PC-3 (cell line): ENCODE measurements around the gene PMS2.
"Not testable (repeated sequence)": the region's sequence is repeated elsewhere in the genome, so short reads cannot be mapped to it uniquely, and the experiment has no call there.

Experiments used
- CTCF ChIP-seq: fragments of 300-600 bp; sonication (generic); conservative IDR thresholded peaks from 2 replicates; pipeline ENCODE4 v1.5.1; 2017; ENCODE audit warnings: antibody characterized with exemption, low read depth, mild to moderate bottlenecking, low read length
- EZH2 ChIP-seq: fragments of 300-600 bp; sonication (generic); IDR thresholded peaks from one replicate; pipeline ENCODE4 v1.6.1; 2017; ENCODE audit warnings: antibody characterized with exemption, mild to moderate bottlenecking, low read length; ENCODE audit not compliant: unreplicated experiment
- EZH2phosphoT487 ChIP-seq: fragments of 300-600 bp; sonication (generic); IDR thresholded peaks from 2 replicates; pipeline ENCODE4 v1.6.1; 2018; ENCODE audit warnings: mild to moderate bottlenecking, antibody characterized with exemption, low read length, borderline replicate concordance

GRCh38 chr7:5963205-5963604 is 45.6 kb downstream of the PMS2 start:
- TF ChIP-seq CTCF, EZH2phosphoT487, EZH2: not testable (repeated sequence)
